ENCODE data around the gene FHIP2A. TPM values are rescaled to one million over a fixed set of nuclear protein-coding genes. Genes with fewer than 3 reads are reported as not detected.
A peak's percentile ranks its signal among the peaks of the same experiment; 100 is the strongest.

The FHIP2A gene
- total RNA-seq, 1 experiment from 2014 or later = 32.6 TPM

GRCh38 chr10:114857922-114858629 is 36.5 kb downstream of the FHIP2A start:
- Histone ChIP-seq H3K36me3 (ENCODE audit: control insufficient read depth, insufficient read depth, low read length) (peaks cover 40% of the 10 kb centered on the region), H3K4me3 (ENCODE audit: low read depth in 2 of 2, low read length in 2 of 2) (no peak overlapping the region), H3K9me3 (ENCODE audit: control insufficient read depth, insufficient read depth, low read depth, low read length) (no peaks in the 10 kb centered on the region), H3K27me3 (ENCODE audit: control insufficient read depth, insufficient read depth, low read length) (no peaks in the 10 kb centered on the region), H3K4me1 (ENCODE audit: control insufficient read depth, insufficient read depth, low read length) (peaks cover 6% of the 10 kb centered on the region; the same call in 1 of the 2 replicates), H3K27ac (ENCODE audit: low read length) (no peak overlapping the region)
- ATAC-seq (no peak), DNase-seq (ENCODE audit: low read depth, low spot score) (no peak)
- intact Hi-C loops (cut with micrococcal nuclease; ENCODE audit: unreplicated experiment) = no loop called here
- CTCF ChIA-PET = no interaction called here
- BruUV-seq (replicated peaks) = no TSS peak
- in situ Hi-C loops (cut with HindIII; ENCODE audit: low pct_unique_long_range_greater_than_20kb, low sequenced_read_pairs) = no loop called here
- TF ChIP-seq TCF7L2 (IDR thresholded peaks at IDR 0.05; ENCODE audit: low read depth, low read length) (no peak), REST (IDR thresholded peaks at IDR 0.05; ENCODE audit: insufficient read depth in 1 of 2, low read depth in 2 of 2, low read length in 1 of 2) (no peak), POLR2AphosphoS5 (IDR thresholded peaks at IDR 0.05; ENCODE audit: low read depth, low read length) (no peak), SIN3A (IDR thresholded peaks at IDR 0.05; ENCODE audit: borderline replicate concordance, insufficient read depth, low read depth, low read length) (no peak), CTCF (IDR thresholded peaks at IDR 0.05) (no peak)
- POLR2A ChIA-PET = no interaction called here

- POLR2A ChIA-PET = no interaction called here
- TF ChIP-seq SIN3A (IDR thresholded peaks at IDR 0.05; ENCODE audit: borderline replicate concordance, insufficient read depth, low read depth, low read length) = no peak
- no peak for TF ChIP-seq POLR2AphosphoS5 (IDR thresholded peaks at IDR 0.05; ENCODE audit: low read depth, low read length)
- no peak for TF ChIP-seq REST (IDR thresholded peaks at IDR 0.05; ENCODE audit: insufficient read depth in 1 of 2, low read depth in 2 of 2, low read length in 1 of 2)
- TF ChIP-seq CTCF (IDR thresholded peaks at IDR 0.05) = no peak
- TF ChIP-seq TCF7L2 (IDR thresholded peaks at IDR 0.05; ENCODE audit: low read depth, low read length) = no peak
- Histone ChIP-seq H3K4me1 (ENCODE audit: control insufficient read depth, insufficient read depth, low read length) (peaks cover 6% of the 10 kb centered on the region; the same call in 1 of the 2 replicates), H3K9me3 (ENCODE audit: control insufficient read depth, insufficient read depth, low read depth, low read length) (no peaks in the 10 kb centered on the region), H3K36me3 (ENCODE audit: control insufficient read depth, insufficient read depth, low read length) (peaks cover 50% of the 10 kb centered on the region), H3K27ac (ENCODE audit: low read length) (no peak overlapping the region), H3K4me3 (ENCODE audit: low read depth in 2 of 2, low read length in 2 of 2) (no peak overlapping the region), H3K27me3 (ENCODE audit: control insufficient read depth, insufficient read depth, low read length) (no peaks in the 10 kb centered on the region)
- in situ Hi-C loops (cut with HindIII; ENCODE audit: low pct_unique_long_range_greater_than_20kb, low sequenced_read_pairs) = no loop called here
- no peak for DNase-seq (ENCODE audit: low read depth, low spot score)
- BruUV-seq (replicated peaks) = no TSS peak
- CTCF ChIA-PET = no interaction called here
- intact Hi-C loops (cut with micrococcal nuclease; ENCODE audit: unreplicated experiment) = no loop called here
- ATAC-seq = peak; percentile 57; the same call in 1 of the 2 replicates
Measured at GRCh38 chr10:114859222-114859621, 37.6 kb downstream of the FHIP2A start.
